WERI-Rb-1 (cell line): Measurements from ENCODE around the gene CPLX3.

Experiments
- DNase-seq: peaks from one replicate; pipeline ENCODE4 v3.0.0-alpha.2; 2020
- H3K27ac ChIP-seq: fragments of 250-450 bp; sonication (Bioruptor Pico); 2 replicates; pipeline ENCODE4 v1.5.1; 2020; ENCODE audit warnings: mild to moderate bottlenecking, moderate library complexity
- H3K27me3 ChIP-seq: fragments of 250-450 bp; sonication (Bioruptor Pico); 2 replicates; pipeline ENCODE4 v1.5.1; 2021; ENCODE audit warnings: mild to moderate bottlenecking, low read depth, moderate library complexity; ENCODE audit not compliant: insufficient read depth, severe bottlenecking
- H3K36me3 ChIP-seq: fragments of 250-450 bp; sonication (Bioruptor Pico); 2 replicates; pipeline ENCODE4 v1.5.1; 2020; ENCODE audit warnings: mild to moderate bottlenecking, moderate library complexity
- H3K4me3 ChIP-seq: 2 replicates; pipeline ENCODE4 v1.5.1; 2011; ENCODE audit warnings: low read depth, mild to moderate bottlenecking, control low read depth, low read length
- H3K9me3 ChIP-seq: fragments of 250-450 bp; sonication (Bioruptor Pico); 2 replicates; pipeline ENCODE4 v1.5.1; 2021; ENCODE audit warnings: mild to moderate bottlenecking, moderate library complexity; ENCODE audit not compliant: severe bottlenecking
- CTCF ChIP-seq: IDR thresholded peaks from 2 replicates; pipeline ENCODE4 v1.5.1; 2011; ENCODE audit warnings: low read depth, mild to moderate bottlenecking, control low read depth, inconsistent platforms, low read length

The CPLX3 gene

GRCh38 chr15:74855857-74856256 lies 29.4 kb downstream of the CPLX3 start:
- no peaks in the 10 kb centered on the region for H3K9me3 ChIP-seq
- no peak for TF ChIP-seq CTCF
- no peak overlapping the region for H3K4me3 ChIP-seq
- H3K36me3 ChIP-seq = peaks cover 32% of the 10 kb centered on the region
- no peak for DNase-seq
- no peak overlapping the region for H3K27ac ChIP-seq
- H3K27me3 ChIP-seq = no peaks in the 10 kb centered on the region

- no peak for TF ChIP-seq CTCF
- H3K27ac ChIP-seq = no peak overlapping the region
Observed at GRCh38 chr15:74856537-74856936, 30.1 kb downstream of the CPLX3 start.

GRCh38 chr15:74857082-74857655 lies 30.7 kb downstream of the CPLX3 start:
- Histone ChIP-seq H3K9me3 (no peaks in the 10 kb centered on the region), H3K27me3 (no peaks in the 10 kb centered on the region), H3K36me3 (peaks cover 24% of the 10 kb centered on the region), H3K4me3 (no peak overlapping the region), H3K27ac (no peak overlapping the region)
- TF ChIP-seq CTCF = no peak
- no peak for DNase-seq

More at GRCh38 chr15:74856537-74856936, 30.1 kb downstream of the CPLX3 start:
- no peaks in the 10 kb centered on the region for H3K9me3 ChIP-seq
- H3K36me3 ChIP-seq = peaks cover 29% of the 10 kb centered on the region
- H3K4me3 ChIP-seq = no peak overlapping the region
- DNase-seq = no peak
- H3K27me3 ChIP-seq = no peaks in the 10 kb centered on the region

DNA sequence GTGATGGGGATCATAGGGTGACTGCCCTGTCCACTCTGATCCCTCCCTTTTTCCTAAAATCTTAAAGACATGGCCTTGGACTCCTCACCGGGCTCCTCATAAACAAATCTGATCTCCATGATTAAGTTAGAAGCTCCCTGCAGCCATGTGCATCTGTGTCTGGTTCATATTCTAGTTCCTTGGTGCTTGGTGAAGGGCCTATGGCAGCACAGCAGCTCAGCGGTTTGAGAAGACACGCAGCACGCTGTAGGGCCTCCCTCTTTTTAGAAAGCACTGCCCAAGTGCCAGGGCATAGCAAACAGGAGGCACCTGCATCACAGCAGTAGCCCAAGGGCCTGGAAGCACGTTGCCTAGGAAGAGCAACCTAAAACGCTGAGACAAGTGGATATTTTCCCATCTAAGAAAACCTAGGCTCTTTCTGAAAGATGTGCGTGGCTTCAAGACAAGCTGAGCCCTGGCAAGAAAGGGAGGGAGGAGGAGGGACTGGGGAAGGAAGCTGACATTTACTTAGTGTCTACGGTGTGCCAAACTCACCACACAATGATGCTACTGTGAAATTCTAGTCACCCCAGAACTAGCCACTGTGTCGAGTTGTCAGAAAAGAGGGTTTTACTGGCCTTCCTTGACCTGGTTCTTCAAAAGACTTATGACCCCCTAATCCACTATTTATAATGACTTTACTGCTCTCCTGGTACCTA lies 31.4 kb downstream of the CPLX3 start:
- no peaks in the 10 kb centered on the region for H3K9me3 ChIP-seq
- no peak overlapping the region for H3K27ac ChIP-seq
- no peak for DNase-seq
- H3K4me3 ChIP-seq = no peak overlapping the region
- no peak for TF ChIP-seq CTCF
- peaks cover 18% of the 10 kb centered on the region for H3K36me3 ChIP-seq
- H3K27me3 ChIP-seq = no peaks in the 10 kb centered on the region

- Histone ChIP-seq H3K27ac (no peak overlapping the region), H3K27me3 (no peaks in the 10 kb centered on the region), H3K36me3 (peaks cover 13% of the 10 kb centered on the region), H3K9me3 (no peaks in the 10 kb centered on the region), H3K4me3 (no peak overlapping the region)
- DNase-seq = no peak
- TF ChIP-seq CTCF = no peak
Observed at GRCh38 chr15:74858369-74858740, 31.9 kb downstream of the CPLX3 start.
